GM18498 (cell line): Measurements from ENCODE around the gene SNX19.

Experiments
- ATAC-seq: cut with Tn5 transposase; IDR thresholded peaks from one replicate; pipeline ENCODE4 v1.9.1; 2021; ENCODE audit warnings: mild to moderate bottlenecking, moderate library complexity; ENCODE audit not compliant: unreplicated experiment

Gene SNX19

DNA sequence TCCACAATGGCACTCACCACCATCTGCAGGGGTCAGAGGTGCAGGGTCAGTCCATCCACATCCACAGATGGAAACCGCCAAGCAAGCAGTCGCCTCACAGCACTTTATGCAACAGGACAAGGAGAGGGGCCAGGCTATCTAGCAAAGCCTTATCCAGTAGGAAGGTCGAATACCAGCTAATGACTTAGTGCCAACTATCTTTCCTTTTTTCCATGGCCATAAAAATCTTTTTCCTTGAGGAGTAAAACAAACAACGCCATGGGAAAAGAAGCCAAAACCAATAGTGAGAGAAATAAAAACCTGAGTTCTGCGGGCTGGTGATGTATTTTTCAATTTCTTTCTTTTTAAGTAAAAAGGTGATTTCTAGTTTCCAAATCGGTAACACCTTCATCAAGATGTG is 8.2 kb downstream of the SNX19 start:
- ATAC-seq, result no peak

DNA sequence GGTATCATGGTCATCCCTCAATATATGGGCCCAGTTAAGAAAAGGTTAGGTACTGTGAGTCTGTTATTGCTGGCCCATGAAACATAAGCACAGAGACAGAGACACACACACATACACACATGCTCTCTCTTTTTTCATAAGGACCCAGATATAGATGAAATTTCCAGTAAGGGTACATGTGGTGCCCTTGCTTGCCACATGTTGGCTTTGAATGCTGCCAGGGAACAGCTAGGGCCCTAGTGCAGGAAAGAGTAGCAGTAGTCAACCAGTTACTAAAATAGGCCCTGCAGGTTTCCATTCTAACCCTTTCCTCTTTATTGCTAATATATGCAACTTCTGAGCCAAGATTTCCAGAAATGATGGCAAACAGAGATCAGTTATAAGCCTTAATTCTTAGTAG is 9.1 kb downstream of the SNX19 start:
- ATAC-seq, result no peak

DNA sequence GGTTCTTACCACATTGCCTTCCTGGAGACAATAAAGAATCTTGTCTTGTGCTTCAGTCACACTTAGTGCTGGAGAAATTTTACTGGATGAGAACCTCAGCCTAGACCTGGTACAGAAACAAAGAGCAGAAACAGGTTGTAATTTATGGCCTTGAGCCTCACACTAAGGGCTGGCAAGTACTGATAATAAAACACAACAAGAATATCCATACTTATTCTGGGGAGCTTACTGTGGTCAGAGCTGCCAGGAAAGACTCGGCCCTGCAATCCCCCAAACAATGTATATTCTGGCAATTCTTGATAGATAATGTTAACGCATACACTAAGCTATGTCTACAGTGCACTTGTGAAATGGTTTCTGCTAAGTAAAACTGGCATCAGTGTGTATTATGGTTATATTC is 9.7 kb downstream of the SNX19 start:
- no peak for ATAC-seq

DNA sequence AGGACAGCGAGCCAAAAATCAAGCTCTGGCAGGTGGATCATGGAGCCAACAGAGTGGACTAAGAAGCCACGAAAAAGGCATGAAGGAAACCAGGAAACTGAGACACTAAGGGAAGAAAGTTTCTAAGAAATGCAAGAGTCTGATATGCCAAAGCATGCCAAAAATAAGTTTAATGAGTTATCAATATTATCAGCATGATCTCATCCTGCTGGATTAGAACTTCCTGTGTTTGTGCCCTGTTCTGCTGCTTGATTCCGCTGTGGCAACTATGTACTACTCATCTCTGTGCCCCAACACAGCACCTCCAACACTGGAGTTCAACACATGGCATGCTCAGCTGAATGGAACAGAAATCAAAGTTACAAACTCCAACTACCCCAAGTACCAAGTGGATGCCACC is 10.8 kb downstream of the SNX19 start:
- ATAC-seq, result no peak

DNA sequence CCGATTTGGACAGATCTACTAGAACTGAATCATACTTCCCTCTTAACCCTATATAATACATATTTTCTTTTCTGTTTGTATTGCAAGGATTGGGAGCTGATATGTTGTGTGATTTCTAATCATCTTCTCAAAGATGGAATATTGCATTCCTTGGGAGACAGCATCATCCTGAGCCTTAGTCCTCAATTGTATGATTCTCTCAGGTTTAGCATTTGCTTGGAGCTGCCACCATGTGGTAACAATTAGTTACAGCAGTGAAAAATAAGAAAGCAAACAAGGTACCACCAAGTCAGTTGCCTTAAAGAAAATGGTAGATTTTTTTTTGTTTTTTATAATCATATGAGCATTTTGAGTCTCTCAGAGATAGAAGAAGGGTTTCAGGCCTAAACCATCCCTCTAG is 11.9 kb downstream of the SNX19 start:
- ATAC-seq, result no peak

DNA sequence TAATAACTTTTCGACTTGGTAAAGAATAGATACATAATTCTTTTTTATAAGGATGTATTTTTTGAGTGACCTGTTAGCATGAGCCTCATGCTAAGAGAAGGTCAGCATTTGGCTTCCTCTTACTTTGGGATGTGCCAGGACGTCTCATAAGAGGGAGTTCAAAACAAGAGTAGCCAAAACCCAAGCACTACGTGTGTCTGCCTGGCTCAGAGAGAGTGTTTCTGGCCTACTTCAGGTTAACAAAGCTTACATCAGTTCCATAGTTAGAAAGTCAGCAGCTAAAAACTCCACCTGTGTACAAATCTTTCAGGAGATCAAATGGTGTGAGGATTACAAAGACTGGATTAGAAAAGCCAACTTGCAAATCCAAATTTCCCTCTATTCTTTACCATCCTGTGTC is 13.9 kb downstream of the SNX19 start:
- ATAC-seq, result no peak

DNA sequence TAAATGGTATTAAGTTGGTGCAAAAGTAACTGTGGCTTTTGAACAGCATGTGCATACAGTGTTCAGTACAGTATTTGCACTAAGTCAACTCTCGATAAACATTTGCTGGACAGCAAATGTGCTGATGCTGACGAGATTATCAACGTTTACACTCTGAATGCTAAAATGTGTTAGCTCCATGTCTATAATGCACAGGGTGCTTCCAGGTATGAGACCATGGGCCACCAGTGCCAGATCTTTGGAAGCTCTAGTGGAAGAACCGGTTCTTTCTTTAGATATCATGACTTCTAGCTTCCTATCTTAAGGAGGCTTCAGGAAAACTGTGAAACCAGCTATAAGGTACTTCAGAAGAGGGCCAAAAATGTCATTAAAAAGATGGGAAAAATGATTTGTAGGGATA is 17.2 kb downstream of the SNX19 start:
- no peak for ATAC-seq

DNA sequence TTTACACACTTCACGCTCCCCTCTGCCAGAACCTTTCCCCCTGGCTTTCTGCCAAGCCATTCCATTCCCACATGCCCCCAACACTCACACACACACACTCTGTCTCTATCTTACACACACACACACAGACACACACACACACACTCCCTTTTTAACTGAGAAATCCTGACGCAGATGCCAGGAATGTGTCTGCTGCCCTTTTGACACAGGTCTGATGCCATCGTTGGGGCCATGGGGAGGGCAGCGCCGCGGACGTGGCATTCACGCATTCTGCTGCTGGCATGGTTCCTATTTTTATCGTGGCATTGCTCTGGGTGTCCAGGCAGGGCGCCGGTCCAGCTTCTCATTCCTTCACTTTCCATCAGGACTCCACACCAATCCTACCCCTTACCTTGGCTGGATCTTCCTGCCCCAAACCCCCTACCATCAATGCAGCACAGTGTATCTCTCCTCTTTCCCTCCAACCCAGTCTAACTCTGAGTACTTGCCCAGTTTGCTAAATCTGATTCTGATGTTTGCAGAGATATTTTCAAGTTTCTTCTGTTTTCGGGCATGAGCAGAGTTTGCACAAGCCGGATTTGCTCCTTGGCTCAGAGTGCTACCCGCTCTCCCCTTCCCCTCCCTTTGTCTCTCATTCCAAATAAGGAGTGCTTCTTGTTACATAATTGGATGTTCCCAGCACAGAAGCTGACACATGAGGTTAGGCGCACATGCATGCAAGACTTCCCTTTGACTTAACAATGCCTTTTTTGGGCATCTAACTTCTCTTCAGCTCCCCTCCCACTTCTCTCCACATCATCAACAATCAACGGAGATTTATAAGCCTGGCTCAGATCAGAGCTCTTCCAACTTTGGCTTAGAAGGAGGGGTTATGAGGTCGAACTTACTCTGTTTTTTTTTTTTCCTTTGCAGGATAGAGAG is 18.8 kb downstream of the SNX19 start:
- no peak for ATAC-seq

DNA sequence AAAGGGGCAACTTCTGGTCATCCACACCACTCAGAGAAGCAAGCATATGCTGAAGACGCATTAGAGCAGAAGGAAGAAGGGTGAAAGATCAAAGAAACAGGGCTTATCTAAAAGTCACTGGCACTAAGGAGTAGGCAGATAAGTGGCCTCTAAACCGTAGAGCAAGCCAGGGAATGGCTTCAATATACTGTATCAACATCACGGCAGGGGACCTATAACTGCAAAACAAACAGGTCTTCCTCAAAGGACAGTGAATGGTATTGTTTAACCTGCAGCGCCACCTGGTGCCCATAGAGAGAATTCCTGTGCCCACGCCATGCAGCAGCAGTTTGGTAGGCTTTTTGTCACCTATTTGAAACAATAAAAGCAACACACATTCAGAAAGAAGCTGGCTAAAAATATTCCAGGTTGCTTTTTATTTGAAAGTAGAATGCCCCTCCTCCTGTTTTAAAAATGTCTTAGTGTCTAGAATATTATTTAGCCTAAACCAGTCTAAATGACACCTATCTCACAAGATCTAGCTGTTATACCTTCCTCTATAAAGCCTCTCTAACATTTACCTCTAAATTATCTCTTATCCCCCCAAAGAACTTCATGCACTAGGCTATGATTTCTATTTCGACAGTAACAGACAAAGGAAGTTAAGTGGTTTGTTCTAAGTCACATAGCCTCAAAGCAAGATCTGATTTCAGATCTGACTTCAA is 21.8 kb downstream of the SNX19 start:
- ATAC-seq, result peak; percentile 94

DNA sequence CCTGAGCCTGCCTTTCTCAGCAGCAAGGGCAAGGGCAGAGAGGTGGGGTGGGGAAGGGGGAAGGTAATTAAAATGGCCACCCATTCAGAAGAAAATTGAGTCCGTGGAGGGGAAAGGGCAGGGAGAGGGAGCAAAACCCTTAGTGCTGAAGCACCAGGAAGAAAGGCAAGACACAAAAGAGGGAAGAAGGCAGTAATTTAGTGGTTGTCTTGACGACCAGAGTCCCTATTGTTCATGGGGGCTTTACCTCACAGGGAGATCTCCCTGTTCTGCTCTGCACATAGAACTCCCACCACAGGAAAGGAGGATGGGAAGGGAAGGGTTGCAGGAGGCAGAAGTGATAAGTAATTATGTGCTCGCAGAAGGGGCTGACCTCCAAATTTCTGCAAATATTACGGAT is 23.4 kb downstream of the SNX19 start:
- ATAC-seq, result no peak

DNA sequence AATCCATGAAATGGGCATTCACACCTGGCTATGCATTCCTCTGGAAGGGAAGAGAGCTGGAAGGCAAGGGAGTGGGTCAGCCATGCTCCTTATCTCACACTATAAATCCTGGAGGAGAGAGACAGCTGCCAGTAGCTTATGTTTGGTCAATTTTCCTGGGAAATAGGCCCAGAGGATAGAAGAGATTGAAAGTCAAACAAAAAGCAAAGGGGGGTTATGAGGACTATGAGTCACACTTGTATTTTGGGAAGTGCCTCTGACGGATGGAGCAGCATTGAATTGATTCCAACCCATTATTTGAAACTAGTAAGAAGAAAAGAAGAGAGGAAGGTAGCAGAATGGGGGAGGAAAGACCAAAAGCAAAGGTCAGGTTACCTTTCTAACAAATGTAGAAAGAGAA is 25.0 kb downstream of the SNX19 start:
- no peak for ATAC-seq

DNA sequence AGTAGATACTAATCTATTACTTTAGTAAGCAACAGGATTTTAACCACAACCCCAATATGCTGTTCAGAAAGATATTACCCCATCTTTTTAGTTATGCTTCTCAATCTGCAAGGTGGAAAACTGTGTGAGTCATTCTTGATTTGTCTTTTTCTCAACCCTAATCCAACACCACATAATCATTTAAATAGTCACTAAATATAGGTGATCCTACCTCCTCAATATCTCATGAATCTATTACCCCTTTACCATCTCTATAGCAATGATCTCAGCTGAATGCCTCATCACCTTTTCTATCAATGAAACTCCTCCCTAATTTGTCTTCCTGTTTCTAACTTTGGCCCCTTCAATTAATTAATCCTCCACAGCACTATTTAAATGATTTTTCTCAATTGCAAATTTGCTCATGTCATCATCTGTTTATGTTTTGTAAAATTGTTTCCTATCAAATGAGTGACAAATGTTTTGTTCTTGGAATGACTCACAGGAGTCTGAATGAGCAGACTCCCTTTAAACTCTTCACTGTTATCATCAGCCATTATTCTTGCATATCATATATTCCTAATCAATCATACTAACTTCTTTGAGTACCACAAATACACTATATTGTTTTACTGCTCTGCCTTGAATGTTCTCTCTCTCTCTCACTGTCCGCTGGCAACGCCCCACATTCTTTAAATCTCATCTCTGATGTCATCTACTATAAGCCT is 26.1 kb downstream of the SNX19 start:
- no peak for ATAC-seq

DNA sequence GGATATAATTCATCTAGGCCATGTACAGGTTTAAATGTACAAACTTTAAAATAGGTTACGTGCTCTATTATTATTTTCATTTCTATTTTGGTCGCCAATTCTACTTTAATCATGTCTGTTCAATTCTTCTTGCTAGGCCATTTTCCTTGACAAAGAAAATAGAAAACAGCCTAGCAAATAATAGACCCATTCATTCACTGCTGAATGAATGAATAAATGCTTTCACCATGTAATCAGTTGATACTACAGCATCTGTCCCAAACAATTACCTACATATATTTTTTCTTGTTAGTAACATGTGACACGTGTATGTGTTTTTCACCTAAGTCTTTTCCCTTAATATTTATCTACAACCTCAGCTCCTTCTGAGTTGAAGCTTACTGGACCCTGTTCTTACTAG is 27.5 kb downstream of the SNX19 start:
- ATAC-seq, result no peak

DNA sequence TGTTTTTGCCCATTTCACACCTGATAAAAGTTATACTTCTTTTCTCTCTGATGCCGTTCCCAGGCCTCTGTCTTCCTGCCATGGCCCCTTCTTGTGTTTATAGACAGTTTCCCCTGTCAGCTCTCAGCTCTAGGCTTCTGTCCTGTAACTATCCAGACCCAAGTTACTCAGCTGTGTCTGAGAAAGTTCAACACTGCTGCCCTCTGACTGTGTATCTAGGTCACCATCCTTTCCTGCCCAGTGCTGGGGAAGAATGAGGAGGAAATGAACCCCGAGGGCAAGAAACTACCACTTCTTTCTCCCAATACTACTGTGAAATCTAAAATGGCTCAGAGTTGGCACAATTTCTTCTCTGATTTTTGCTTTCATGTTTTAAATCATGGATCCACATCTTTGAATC is 29.6 kb downstream of the SNX19 start:
- no peak for ATAC-seq

DNA sequence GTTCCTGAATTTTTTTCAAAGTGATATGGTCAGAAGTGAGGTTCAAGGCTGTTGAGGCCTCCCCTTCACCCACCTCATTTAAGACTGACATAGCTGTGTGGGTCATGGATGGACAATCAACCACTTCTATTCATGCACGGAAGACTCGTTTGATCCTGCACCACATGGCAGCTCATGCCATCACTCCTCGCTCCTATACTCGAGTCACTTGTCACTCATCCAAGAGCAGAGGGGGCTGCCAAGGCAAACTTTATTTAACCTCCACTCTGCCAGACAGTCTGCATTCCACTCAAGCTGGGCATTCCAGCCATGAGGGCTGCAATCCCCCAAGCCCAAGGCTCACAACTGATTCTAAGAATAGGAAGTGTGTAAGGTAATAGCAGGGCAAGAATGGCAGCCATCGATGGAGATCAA is 34.1 kb downstream of the SNX19 start:
- ATAC-seq, result no peak

DNA sequence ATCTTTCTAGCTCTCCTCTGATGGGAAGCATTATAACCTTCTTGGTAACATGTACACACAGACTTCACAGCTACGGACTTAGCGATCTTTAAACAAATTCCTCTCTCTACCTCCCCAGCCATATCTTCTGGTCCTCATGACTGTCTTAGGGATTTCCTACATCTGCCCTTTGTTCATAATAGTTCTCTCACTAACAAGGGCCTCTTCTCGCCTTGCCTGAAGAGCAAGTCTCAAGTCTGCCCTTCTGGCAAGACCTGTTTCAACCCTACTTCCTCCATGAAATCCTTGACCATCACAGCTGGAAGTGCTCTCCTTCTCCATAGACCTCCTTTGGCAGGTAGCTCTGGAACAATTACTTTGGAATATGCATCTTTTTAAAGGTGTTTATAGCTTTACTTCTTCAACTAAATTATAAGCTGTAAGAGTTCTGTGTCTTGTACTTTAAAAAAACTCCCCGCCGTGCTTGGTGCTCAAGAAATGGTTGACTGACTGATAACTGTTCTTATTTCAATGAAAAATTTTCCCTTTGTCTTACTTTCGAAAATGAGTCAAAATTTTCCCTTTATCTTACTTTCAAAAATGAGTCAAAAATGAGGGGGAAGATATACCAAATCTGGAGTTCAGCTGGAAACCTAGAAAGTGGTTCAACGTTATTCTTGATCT is 34.7 kb downstream of the SNX19 start:
- no peak for ATAC-seq

DNA sequence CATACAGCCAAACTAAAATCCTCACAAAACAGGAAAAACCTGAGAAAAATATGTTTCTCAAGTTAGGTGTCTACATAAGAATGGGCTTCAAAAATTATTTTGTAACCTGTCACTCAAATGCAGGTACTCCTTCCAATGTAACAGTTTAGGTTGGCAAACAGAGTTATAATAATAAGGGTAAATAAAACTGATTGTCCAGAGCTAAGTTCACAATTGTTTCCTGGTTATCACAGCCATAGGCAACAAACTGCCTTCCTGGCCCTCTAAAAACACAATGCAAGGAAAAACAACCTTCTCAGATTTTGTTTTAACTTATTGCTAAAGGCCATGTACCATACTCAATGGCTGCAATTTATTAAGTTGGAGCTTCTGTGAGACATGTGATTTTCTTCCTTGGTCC is 36.4 kb downstream of the SNX19 start:
- ATAC-seq, result no peak

DNA sequence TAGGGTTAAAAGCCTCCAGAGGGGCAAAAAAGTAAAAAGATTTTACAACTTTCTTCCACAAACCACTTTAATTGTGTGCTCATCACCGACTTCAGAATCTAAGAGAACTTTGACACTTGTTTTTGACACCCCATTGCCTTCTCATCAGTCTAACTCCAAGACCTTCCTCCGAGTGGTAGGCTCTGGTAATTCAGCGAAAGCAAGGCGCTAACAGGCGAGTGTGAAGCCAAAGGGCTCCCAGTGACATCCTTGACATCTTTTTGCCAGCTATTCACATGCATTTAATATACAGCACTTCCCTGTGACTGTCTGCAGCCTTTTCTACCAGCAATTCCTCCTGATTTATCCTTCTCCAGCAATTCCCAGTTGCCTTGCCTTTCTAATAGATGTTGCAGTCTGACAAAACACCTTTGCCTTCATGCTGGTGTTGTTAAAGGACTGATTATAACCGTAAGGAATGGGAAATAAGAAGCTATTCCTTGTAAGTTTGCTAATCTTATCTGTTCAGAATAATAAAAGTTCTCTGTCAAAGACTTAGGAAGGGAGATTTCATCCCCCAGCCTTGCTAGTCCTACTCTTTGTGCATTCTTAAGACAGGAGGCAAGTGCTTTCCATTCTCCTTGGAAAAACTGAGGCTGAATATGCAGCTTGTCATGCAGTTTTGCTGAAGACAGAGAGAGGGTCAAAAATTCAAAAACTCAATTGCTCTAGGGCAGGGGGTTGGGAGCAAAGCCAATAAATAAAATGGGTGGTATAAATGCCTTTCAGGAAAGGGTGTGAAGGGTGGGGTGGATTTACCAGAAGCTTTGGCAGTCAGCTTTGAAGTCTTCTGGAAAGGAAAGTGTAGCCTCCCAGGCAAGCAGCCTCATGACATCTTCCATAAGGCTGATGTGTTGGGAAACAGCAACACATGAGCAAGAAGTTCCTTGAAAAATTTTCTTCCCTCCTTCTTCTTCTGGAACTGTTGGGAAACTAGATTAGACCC is 39.1 kb downstream of the SNX19 start:
- no peak for ATAC-seq

DNA sequence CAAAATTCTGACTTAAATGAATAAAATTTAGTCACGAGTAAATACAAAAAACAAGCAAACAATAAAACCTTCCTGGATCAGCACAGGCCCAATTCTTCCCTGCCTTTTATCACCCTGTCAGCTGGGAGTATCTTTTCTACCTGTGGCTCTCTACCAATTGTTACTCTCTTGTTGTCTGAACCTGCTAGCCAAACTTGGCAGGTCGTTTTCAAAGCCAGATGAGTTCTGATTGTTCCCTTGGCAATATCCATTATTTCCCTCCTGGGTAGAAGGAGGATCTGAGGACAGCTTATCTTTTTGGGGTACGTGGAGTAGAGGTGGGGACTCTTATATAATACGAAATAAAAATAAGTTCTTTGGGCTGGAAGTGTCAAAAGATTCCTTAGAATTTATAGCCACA is 40.2 kb downstream of the SNX19 start:
- ATAC-seq, result no peak

DNA sequence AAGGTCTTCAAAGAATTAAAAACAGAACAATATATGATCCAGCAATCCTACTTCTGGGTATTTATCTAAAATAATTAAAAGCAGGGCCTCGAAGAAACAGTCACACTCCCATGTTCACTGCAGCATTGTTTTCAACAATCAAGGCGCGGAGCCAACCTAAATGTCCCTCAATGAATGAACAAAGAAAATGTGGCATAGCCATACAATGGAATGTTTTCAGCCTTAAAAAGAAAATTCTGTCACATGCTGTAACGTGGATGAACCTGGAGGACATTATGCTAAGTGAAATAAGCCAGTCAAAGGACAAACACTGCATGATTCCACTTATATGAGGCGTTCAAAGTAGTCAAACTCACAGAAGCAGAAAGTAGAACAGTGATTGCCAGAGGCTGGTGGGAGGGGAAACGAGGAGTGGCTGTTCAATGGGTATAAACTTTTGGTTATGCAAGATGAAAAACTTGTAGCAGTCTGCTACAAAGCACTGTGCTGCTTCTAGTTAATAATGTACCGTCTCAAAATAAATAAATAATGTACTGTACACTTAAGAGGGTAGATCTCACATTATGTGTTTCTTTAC is 41.2 kb downstream of the SNX19 start:
- no peak for ATAC-seq
